Measurements from ENCODE around the gene TMEM50B.
"Not testable (repeated sequence)": the region's sequence is repeated elsewhere in the genome, so short reads cannot be mapped to it uniquely, and the experiment has no call there.

TMEM50B gene

GRCh38 chr21:33425825-33426224 is 53.9 kb downstream of the TMEM50B start:
- no peak for DNase-seq

GRCh38 chr21:33424214-33424613 is 55.6 kb downstream of the TMEM50B start:
- DNase-seq, result no peak

GRCh38 chr21:33421713-33422393 is 57.9 kb downstream of the TMEM50B start:
- no peak for DNase-seq

GRCh38 chr21:33419538-33420123 is 60.1 kb downstream of the TMEM50B start:
- no peak for DNase-seq

- no peak for DNase-seq
These were observed 61.1 kb downstream of the TMEM50B start for GRCh38 chr21:33418691-33419090.

GRCh38 chr21:33414926-33415325 is 64.8 kb downstream of the TMEM50B start:
- no peak for DNase-seq

GRCh38 chr21:33414068-33414467 is 65.7 kb downstream of the TMEM50B start:
- DNase-seq, result no peak

GRCh38 chr21:33412832-33413519 is 66.8 kb downstream of the TMEM50B start:
- no peak for DNase-seq

GRCh38 chr21:33412439-33412831 is 67.3 kb downstream of the TMEM50B start:
- DNase-seq, result not testable (repeated sequence)

- DNase-seq, result no peak
These were observed 67.8 kb downstream of the TMEM50B start for GRCh38 chr21:33411949-33412430.

- no peak for DNase-seq
These were observed 73.3 kb downstream of the TMEM50B start for GRCh38 chr21:33406493-33406892.

- DNase-seq, result peak; percentile 14 to 24
These were observed 75.8 kb downstream of the TMEM50B start for GRCh38 chr21:33403786-33404585.

GRCh38 chr21:33403128-33403785 is 76.5 kb downstream of the TMEM50B start, which contains the start of gene IFNGR2:
Gene IFNGR2, plus strand, starts transcription at chr21:33403413. Its CDS starts 131 bp downstream, at chr21:33403544.
- DNase-seq, result peak; percentile 48 to 53

- DNase-seq, result peak; percentile 30 to 75
These were observed 77.5 kb downstream of the TMEM50B start for GRCh38 chr21:33402001-33402979.

GRCh38 chr21:33401630-33401992 is 78.2 kb downstream of the TMEM50B start:
- DNase-seq, result peak in 1 of 2 donors; percentile 19

Data from CD4-positive, alpha-beta T cell treated with Interleukin-4 for 1 hour (primary cell).